ENCODE measurements around the gene MGARP.

- no peak for TF ChIP-seq CTCF (IDR thresholded peaks at IDR 0.05; ENCODE audit: borderline replicate concordance, extremely low read depth, low read length, poor library complexity, severe bottlenecking)
- no peak for TF ChIP-seq EZH2 (IDR thresholded peaks at IDR 0.05; ENCODE audit: borderline replicate concordance, low read depth, low read length, severe bottlenecking)
These were observed 37.6 kb upstream of the MGARP start for GRCh38 chr4:139317635-139318034.
